SK-N-SH treated with all-trans-retinoic acid at 6 μM for 48 hours (cell line): ENCODE data around the gene HOXC5.

Experiments used
- ATAC-seq: fragments of 200-7000 bp; cut with Tn5 transposase; 3 replicates; pipeline ENCODE4 v1.9.1; 2020; ENCODE audit warnings: mild to moderate bottlenecking, moderate library complexity
- ARNTL ChIP-seq: fragments of 450-650 bp; formaldehyde crosslinking; IDR thresholded peaks from 2 replicates; pipeline ENCODE4 v1.5.0; 2020; ENCODE audit warnings: low read depth, mild to moderate bottlenecking, moderate library complexity, borderline replicate concordance
- BACH2 ChIP-seq: fragments of 250-450 bp; sonication (Bioruptor Pico); IDR thresholded peaks from 2 replicates; pipeline ENCODE4 v1.9.0; 2021; ENCODE audit warnings: mild to moderate bottlenecking, borderline replicate concordance
- CSDC2 ChIP-seq: fragments of 250-450 bp; sonication (Bioruptor Pico); IDR thresholded peaks from 2 replicates; pipeline ENCODE4 v1.5.0; 2020; ENCODE audit warnings: mild to moderate bottlenecking, moderate library complexity
- CSRNP3 ChIP-seq: fragments of 250-450 bp; sonication (Bioruptor Pico); IDR thresholded peaks from 2 replicates; pipeline ENCODE4 v1.5.1; 2021; ENCODE audit warnings: mild to moderate bottlenecking, moderate library complexity
- ESRRG ChIP-seq: fragments of 250-450 bp; sonication (Bioruptor Pico); IDR thresholded peaks from 2 replicates; pipeline ENCODE4 v1.6.1; 2021; ENCODE audit warnings: mild to moderate bottlenecking
- POU6F1 ChIP-seq: fragments of 250-450 bp; sonication (Bioruptor Pico); IDR thresholded peaks from 2 replicates; pipeline ENCODE4 v1.8.0; 2021; ENCODE audit warnings: low read depth, mild to moderate bottlenecking, moderate library complexity, borderline replicate concordance
- SNAI2 ChIP-seq: fragments of 250-450 bp; sonication (Bioruptor Pico); IDR thresholded peaks from 2 replicates; pipeline ENCODE4 v1.5.0; 2020; ENCODE audit warnings: mild to moderate bottlenecking, moderate library complexity
- ZFP3 ChIP-seq: fragments of 250-450 bp; sonication (Bioruptor Pico); IDR thresholded peaks from 2 replicates; pipeline ENCODE4 v1.5.0; 2020; ENCODE audit warnings: mild to moderate bottlenecking, moderate library complexity
- ZFP30 ChIP-seq: fragments of 450-650 bp; formaldehyde crosslinking; IDR thresholded peaks from 2 replicates; pipeline ENCODE4 v1.5.0; 2022; ENCODE audit warnings: mild to moderate bottlenecking, moderate library complexity
- ZNF565 ChIP-seq: fragments of 450-650 bp; formaldehyde crosslinking; conservative IDR thresholded peaks from 2 replicates; pipeline ENCODE4 v1.5.0; 2020; ENCODE audit warnings: low read depth, mild to moderate bottlenecking, moderate library complexity
- ZNF70 ChIP-seq: fragments of 450-650 bp; formaldehyde crosslinking; IDR thresholded peaks from 2 replicates; pipeline ENCODE4 v1.5.0; 2020; ENCODE audit warnings: mild to moderate bottlenecking, moderate library complexity
- ZNF8 ChIP-seq: fragments of 450-650 bp; formaldehyde crosslinking; IDR thresholded peaks from 2 replicates; pipeline ENCODE4 v1.5.0; 2020; ENCODE audit warnings: mild to moderate bottlenecking, moderate library complexity
- TF ChIP-seq, protein P1 (sequence below): fragments of 250-450 bp; sonication (Bioruptor Pico); IDR thresholded peaks from 2 replicates; pipeline ENCODE4 v1.5.0; 2020; ENCODE audit warnings: mild to moderate bottlenecking, moderate library complexity
- TF ChIP-seq, protein P2 (sequence below): fragments of 250-450 bp; sonication (Bioruptor Pico); IDR thresholded peaks from 2 replicates; pipeline ENCODE4 v1.8.0; 2020; ENCODE audit warnings: mild to moderate bottlenecking, moderate library complexity, borderline replicate concordance

HOXC5 gene

DNA sequence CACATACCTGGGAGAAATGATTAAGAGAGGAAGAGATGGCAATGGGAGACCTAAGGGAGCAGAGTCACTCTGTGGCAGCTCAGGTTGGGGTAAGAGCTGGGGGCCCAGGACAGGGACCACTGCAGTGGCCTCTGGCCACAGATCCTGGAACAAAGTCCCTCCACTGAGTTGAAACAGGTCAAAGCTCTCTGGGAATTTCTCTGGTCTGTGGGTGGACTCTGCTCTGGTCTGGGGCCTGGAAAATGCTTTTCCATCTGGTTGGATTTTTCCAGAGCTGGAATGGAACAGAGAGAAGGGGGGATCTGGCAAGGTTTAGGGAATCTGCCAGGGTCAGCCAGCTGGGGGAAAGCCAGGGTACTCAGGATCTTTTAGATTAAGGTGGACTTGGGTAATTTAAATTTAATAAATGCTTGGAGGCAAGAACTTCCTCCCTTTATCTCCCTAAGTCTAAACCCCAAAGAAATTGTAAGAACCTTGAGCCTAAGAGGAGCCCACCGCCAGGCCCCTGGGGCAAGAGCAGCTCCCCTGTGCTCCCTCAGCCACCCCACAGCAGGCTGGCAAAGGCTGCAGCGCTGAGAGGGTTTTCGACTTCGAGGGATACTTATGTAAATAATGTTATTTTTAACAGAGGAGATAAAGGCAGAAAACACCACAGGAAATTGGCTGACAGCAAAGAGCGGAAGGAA lies 44.2 kb upstream of the HOXC5 start:
- peak; percentile 2; the same call in 2 of the 3 replicates for ATAC-seq
- no peak for TF ChIP-seq ESRRG (CRISPR knock-in tag)
- TF ChIP-seq ARNTL = no peak
- TF ChIP-seq ZNF70 (CRISPR knock-in tag) = no peak
- TF ChIP-seq, protein P1, sequence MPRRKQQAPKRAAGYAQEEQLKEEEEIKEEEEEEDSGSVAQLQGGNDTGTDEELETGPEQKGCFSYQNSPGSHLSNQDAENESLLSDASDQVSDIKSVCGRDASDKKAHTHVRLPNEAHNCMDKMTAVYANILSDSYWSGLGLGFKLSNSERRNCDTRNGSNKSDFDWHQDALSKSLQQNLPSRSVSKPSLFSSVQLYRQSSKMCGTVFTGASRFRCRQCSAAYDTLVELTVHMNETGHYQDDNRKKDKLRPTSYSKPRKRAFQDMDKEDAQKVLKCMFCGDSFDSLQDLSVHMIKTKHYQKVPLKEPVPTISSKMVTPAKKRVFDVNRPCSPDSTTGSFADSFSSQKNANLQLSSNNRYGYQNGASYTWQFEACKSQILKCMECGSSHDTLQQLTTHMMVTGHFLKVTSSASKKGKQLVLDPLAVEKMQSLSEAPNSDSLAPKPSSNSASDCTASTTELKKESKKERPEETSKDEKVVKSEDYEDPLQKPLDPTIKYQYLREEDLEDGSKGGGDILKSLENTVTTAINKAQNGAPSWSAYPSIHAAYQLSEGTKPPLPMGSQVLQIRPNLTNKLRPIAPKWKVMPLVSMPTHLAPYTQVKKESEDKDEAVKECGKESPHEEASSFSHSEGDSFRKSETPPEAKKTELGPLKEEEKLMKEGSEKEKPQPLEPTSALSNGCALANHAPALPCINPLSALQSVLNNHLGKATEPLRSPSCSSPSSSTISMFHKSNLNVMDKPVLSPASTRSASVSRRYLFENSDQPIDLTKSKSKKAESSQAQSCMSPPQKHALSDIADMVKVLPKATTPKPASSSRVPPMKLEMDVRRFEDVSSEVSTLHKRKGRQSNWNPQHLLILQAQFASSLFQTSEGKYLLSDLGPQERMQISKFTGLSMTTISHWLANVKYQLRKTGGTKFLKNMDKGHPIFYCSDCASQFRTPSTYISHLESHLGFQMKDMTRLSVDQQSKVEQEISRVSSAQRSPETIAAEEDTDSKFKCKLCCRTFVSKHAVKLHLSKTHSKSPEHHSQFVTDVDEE = no peak
- TF ChIP-seq, protein P2, sequence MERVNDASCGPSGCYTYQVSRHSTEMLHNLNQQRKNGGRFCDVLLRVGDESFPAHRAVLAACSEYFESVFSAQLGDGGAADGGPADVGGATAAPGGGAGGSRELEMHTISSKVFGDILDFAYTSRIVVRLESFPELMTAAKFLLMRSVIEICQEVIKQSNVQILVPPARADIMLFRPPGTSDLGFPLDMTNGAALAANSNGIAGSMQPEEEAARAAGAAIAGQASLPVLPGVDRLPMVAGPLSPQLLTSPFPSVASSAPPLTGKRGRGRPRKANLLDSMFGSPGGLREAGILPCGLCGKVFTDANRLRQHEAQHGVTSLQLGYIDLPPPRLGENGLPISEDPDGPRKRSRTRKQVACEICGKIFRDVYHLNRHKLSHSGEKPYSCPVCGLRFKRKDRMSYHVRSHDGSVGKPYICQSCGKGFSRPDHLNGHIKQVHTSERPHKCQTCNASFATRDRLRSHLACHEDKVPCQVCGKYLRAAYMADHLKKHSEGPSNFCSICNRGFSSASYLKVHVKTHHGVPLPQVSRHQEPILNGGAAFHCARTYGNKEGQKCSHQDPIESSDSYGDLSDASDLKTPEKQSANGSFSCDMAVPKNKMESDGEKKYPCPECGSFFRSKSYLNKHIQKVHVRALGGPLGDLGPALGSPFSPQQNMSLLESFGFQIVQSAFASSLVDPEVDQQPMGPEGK (CRISPR knock-in tag) = no peak
- no peak for TF ChIP-seq ZFP3 (CRISPR knock-in tag)
- no peak for TF ChIP-seq BACH2 (CRISPR knock-in tag)
- TF ChIP-seq SNAI2 (CRISPR knock-in tag) = no peak
- no peak for TF ChIP-seq ZNF565 (CRISPR knock-in tag)
- TF ChIP-seq CSDC2 (CRISPR knock-in tag) = no peak
- no peak for TF ChIP-seq CSRNP3 (CRISPR knock-in tag)
- TF ChIP-seq, all 23 proteins: peak for 0

GRCh38 chr12:53989227-53990113 lies 43.4 kb upstream of the HOXC5 start:
- TF ChIP-seq ZNF8 (CRISPR knock-in tag) (no peak), POU6F1 (CRISPR knock-in tag) (no peak), ZFP3 (CRISPR knock-in tag) (no peak), CSRNP3 (CRISPR knock-in tag) (no peak)
- TF ChIP-seq, protein P2 (CRISPR knock-in tag) = no peak
- ATAC-seq = peak; percentile 48

GRCh38 chr12:53990311-53991076 lies 42.4 kb upstream of the HOXC5 start:
- no peak for TF ChIP-seq ZFP30 (CRISPR knock-in tag)
- ATAC-seq = no peak; the same call in 2 of the 3 replicates
